NCI-H510A (cell line): ENCODE data around the gene SPINK4.
A peak's percentile ranks its signal among the peaks of the same experiment; 100 is the strongest.

Source experiments
- DNase-seq: peaks from one replicate; lab custom pipeline; 2025; lab: John Stamatoyannopoulos, UW

SPINK4 gene

GRCh38 chr9:33229359-33230114 is 10.4 kb upstream of the SPINK4 start:
- peak; percentile 40 for DNase-seq

GRCh38 chr9:33230756-33231622 is 9.0 kb upstream of the SPINK4 start:
- DNase-seq = no peak

GRCh38 chr9:33231623-33231942 is 8.4 kb upstream of the SPINK4 start:
- no peak for DNase-seq

- no peak for DNase-seq
Observed at GRCh38 chr9:33232815-33233214, 7.2 kb upstream of the SPINK4 start.

- DNase-seq = peak; percentile 78
Observed at GRCh38 chr9:33233626-33234342, 6.2 kb upstream of the SPINK4 start.

GRCh38 chr9:33234511-33235467 is 5.2 kb upstream of the SPINK4 start:
- no peak for DNase-seq

- DNase-seq = no peak
Observed at GRCh38 chr9:33236571-33236970, 3.4 kb upstream of the SPINK4 start.

- no peak for DNase-seq
Observed at GRCh38 chr9:33241298-33241697, 1.3 kb downstream of the SPINK4 start.

- no peak for DNase-seq
Observed at GRCh38 chr9:33242609-33243134, 2.7 kb downstream of the SPINK4 start.

GRCh38 chr9:33244137-33244784 is 4.3 kb downstream of the SPINK4 start:
- DNase-seq = no peak

GRCh38 chr9:33245341-33245740 is 5.4 kb downstream of the SPINK4 start:
- no peak for DNase-seq

GRCh38 chr9:33246269-33246860 is 6.4 kb downstream of the SPINK4 start:
- no peak for DNase-seq

- no peak for DNase-seq
Observed at GRCh38 chr9:33248606-33249005, 8.6 kb downstream of the SPINK4 start.

- DNase-seq = no peak
Observed at GRCh38 chr9:33249087-33249658, 9.2 kb downstream of the SPINK4 start.

GRCh38 chr9:33249983-33250382 is 10.0 kb downstream of the SPINK4 start:
- no peak for DNase-seq

- DNase-seq = no peak
Observed at GRCh38 chr9:33250458-33250995, 10.6 kb downstream of the SPINK4 start.

- no peak for DNase-seq
Observed at GRCh38 chr9:33254211-33254610, 14.2 kb downstream of the SPINK4 start.

GRCh38 chr9:33255014-33255413 is 15.0 kb downstream of the SPINK4 start:
- no peak for DNase-seq

- no peak for DNase-seq
Observed at GRCh38 chr9:33255471-33255870, 15.5 kb downstream of the SPINK4 start.

- no peak for DNase-seq
Observed at GRCh38 chr9:33256236-33256635, 16.3 kb downstream of the SPINK4 start.
